HepG2 (cell line): Measurements from ENCODE around the gene SLC38A2. TPM values are rescaled to one million over a fixed set of nuclear protein-coding genes. Genes with fewer than 3 reads are reported as not detected.

Experiments
- ERF ChIP-seq: IDR thresholded peaks from 2 replicates; pipeline ENCODE4 v1.6.1; 2018; ENCODE audit warnings: missing biosample characterization, missing genetic modification reagents
- KIAA2018 ChIP-seq: sonication (generic); formaldehyde crosslinking; IDR thresholded peaks from 2 replicates; pipeline ENCODE4 v1.5.0; 2020; ENCODE audit warnings: mild to moderate bottlenecking, missing genetic modification reagents, borderline replicate concordance
- KLF11 ChIP-seq: IDR thresholded peaks from 2 replicates; pipeline ENCODE4 v1.6.1; 2016; ENCODE audit warnings: missing compliant biosample characterization
- MBD4 ChIP-seq: IDR thresholded peaks from 2 replicates; pipeline ENCODE4 v1.6.1; 2012; ENCODE audit warnings: low read length, inconsistent platforms, borderline replicate concordance
- MLX ChIP-seq: IDR thresholded peaks from 2 replicates; pipeline ENCODE4 v1.6.1; 2016
- NFATC3 ChIP-seq: sonication (generic); formaldehyde crosslinking; IDR thresholded peaks from 2 replicates; pipeline ENCODE4 v1.5.1; 2020; ENCODE audit warnings: mild to moderate bottlenecking, missing genetic modification reagents
- NR2F2 ChIP-seq: IDR thresholded peaks from 2 replicates; pipeline ENCODE4 v1.6.1; 2012; ENCODE audit warnings: low read depth, inconsistent platforms, borderline replicate concordance
- RFX3 ChIP-seq: IDR thresholded peaks from 2 replicates; pipeline ENCODE4 v1.6.1; 2016; ENCODE audit warnings: missing biosample characterization, missing genetic modification reagents
- SIX1 ChIP-seq: sonication (generic); formaldehyde crosslinking; IDR thresholded peaks from 2 replicates; pipeline ENCODE4 v1.4.0; 2020; ENCODE audit warnings: missing genetic modification reagents, borderline replicate concordance
- SKIL ChIP-seq: sonication (generic); formaldehyde crosslinking; IDR thresholded peaks from 2 replicates; pipeline ENCODE4 v1.8.0; 2022; ENCODE audit warnings: missing genetic modification reagents, mild to moderate bottlenecking, moderate library complexity, borderline replicate concordance
- TSC22D2 ChIP-seq: sonication (generic); formaldehyde crosslinking; IDR thresholded peaks from 2 replicates; pipeline ENCODE4 v1.5.1; 2020; ENCODE audit warnings: missing genetic modification reagents, mild to moderate bottlenecking, borderline replicate concordance
- U2AF2 ChIP-seq: fragments of 200-400 bp; formaldehyde crosslinking; IDR thresholded peaks from 2 replicates; pipeline ENCODE4 v1.6.1; 2017; ENCODE audit warnings: low read depth, mild to moderate bottlenecking, low read length
- ZBTB14 ChIP-seq: sonication (generic); formaldehyde crosslinking; IDR thresholded peaks from 2 replicates; pipeline ENCODE4 v1.4.0; 2020; ENCODE audit warnings: missing genetic modification reagents
- ZBTB25 ChIP-seq: IDR thresholded peaks from 2 replicates; pipeline ENCODE4 v1.6.1; 2018; ENCODE audit warnings: missing genetic modification reagents
- ZFP1 ChIP-seq: IDR thresholded peaks from 2 replicates; pipeline ENCODE4 v1.6.1; 2016
- ZFP82 ChIP-seq: sonication (generic); formaldehyde crosslinking; IDR thresholded peaks from 2 replicates; pipeline ENCODE4 v1.5.1; 2020; ENCODE audit warnings: mild to moderate bottlenecking, missing genetic modification reagents, borderline replicate concordance
- ZMAT5 ChIP-seq: sonication (generic); formaldehyde crosslinking; IDR thresholded peaks from 2 replicates; pipeline ENCODE4 v1.5.0; 2020; ENCODE audit warnings: mild to moderate bottlenecking, low read depth, missing genetic modification reagents, borderline replicate concordance
- ZNF878 ChIP-seq: sonication (generic); formaldehyde crosslinking; IDR thresholded peaks from 2 replicates; pipeline ENCODE4 v1.8.1; 2023; ENCODE audit warnings: mild to moderate bottlenecking, missing genetic modification reagents, moderate library complexity
- polyA plus RNA-seq, 8 experiments: library from polyadenylated mRNA; depleted of rRNA in 3 of 8; stranded (reverse) in 7 of 8; unstranded in 1 of 8; fragments of >200 nt; fragmentation: Illumina TruSeq in 4 of 8; extraction: Trizol in 4 of 8; gene quantifications; 2 replicates each; pipeline versions ENCODE4 v1.2.1 to v1.2.3, GENCODE V29; 2011 to 2016; ENCODE audit warnings: low read depth in 4 of 8, missing spikeins in 1 of 8, mixed read lengths in 1 of 8; ENCODE audit not compliant: insufficient read depth in 1 of 8
- total RNA-seq, 5 experiments: library from RNA; depleted of rRNA; stranded (reverse); fragments of >200 nt; fragmentation: Illumina TruSeq; extraction: Trizol; gene quantifications; 2 replicates each; pipeline ENCODE4 v1.2.3, GENCODE V29; 2016; ENCODE audit warnings: low read depth in 1 of 5

SLC38A2 gene
- total and polyA plus RNA-seq, 2 of the 13 experiments (the other 11 are each of a cell fraction or from before 2014, with no cell fraction given) = 368 to 880 TPM

- TF ChIP-seq MLX (CRISPR knock-in tag) (no peak), SKIL (CRISPR knock-in tag) (no peak), RFX3 (CRISPR knock-in tag) (no peak), NFATC3 (no peak), ZBTB25 (no peak), MBD4 (no peak), ZBTB14 (CRISPR knock-in tag) (no peak), ZFP82 (CRISPR knock-in tag) (no peak), KIAA2018 (CRISPR knock-in tag) (no peak), ZFP1 (CRISPR knock-in tag) (no peak), ZNF878 (CRISPR knock-in tag) (no peak), ERF (CRISPR knock-in tag) (peak; percentile 59), SIX1 (CRISPR knock-in tag) (no peak), U2AF2 (no peak), ZMAT5 (CRISPR knock-in tag) (no peak), KLF11 (CRISPR knock-in tag) (no peak), NR2F2 (no peak), TSC22D2 (CRISPR knock-in tag) (no peak)
Measured at GRCh38 chr12:46385438-46385837, 12.9 kb upstream of the SLC38A2 start (continued).
